ENCODE results near the gene SCLY. TPM values are rescaled to one million over a fixed set of nuclear protein-coding genes. Genes with fewer than 3 reads are reported as not detected.
A peak's percentile ranks its signal among the peaks of the same experiment; 100 is the strongest.

Gene SCLY
- total and polyA plus RNA-seq, 2 of the 13 experiments (the other 11 are each of a cell fraction or from before 2014, with no cell fraction given), result 27.9 to 38.6 TPM

DNA sequence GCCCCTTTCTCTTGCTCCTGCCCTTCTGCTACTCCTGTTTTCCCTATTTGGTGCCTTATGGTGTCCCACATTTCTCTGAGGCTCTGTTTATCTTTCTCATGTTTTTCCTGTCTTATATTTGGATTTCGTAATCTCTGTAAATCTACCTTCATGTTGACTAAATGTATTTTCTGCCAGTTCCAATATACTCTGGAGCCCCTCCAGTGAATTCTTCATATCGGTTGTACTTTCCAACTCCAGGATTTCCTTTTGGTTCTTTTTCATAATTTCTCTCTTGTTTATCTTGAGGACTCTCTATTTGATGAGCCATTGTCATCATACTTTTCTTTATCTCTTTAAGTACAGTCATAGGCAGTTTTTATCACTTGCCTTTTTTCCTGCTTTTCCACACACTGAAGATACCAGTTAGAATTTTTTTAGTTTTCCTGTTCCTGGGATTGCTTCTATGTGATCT, 19.1 kb downstream of the SCLY start (continued):
- TF ChIP-seq ZNF501 (CRISPR knock-in tag; IDR thresholded peaks at IDR 0.05) (no peak), MAFF (IDR thresholded peaks at IDR 0.05; ENCODE audit: low read depth, low read length) (no peak), NFATC3 (CRISPR knock-in tag; IDR thresholded peaks at IDR 0.05) (no peak), MTF2 (CRISPR knock-in tag; IDR thresholded peaks at IDR 0.05; ENCODE audit: borderline replicate concordance) (no peak), ZFY (CRISPR knock-in tag; IDR thresholded peaks at IDR 0.05) (no peak), DR1 (CRISPR knock-in tag; IDR thresholded peaks at IDR 0.05) (no peak), XBP1 (CRISPR knock-in tag; IDR thresholded peaks at IDR 0.05) (no peak; the same call in 1 of the 2 replicates), FOSL1 (CRISPR knock-in tag; IDR thresholded peaks at IDR 0.05; ENCODE audit: borderline replicate concordance) (no peak), SALL2 (CRISPR knock-in tag; IDR thresholded peaks at IDR 0.05) (no peak), ZSCAN31 (CRISPR knock-in tag; IDR thresholded peaks at IDR 0.05; ENCODE audit: low read depth) (no peak), EHMT2 (IDR thresholded peaks at IDR 0.05; ENCODE audit: borderline replicate concordance, low read depth, low read length) (peak; percentile 48; the same call in 1 of the 2 replicates), ZNF446 (CRISPR knock-in tag; IDR thresholded peaks at IDR 0.05) (no peak), ZNF224 (CRISPR knock-in tag; IDR thresholded peaks at IDR 0.05) (no peak), GATA4 (IDR thresholded peaks at IDR 0.05; ENCODE audit: borderline replicate concordance, low read depth) (peak; percentile 86; the same call in 1 of the 2 replicates), THYN1 (CRISPR knock-in tag; IDR thresholded peaks at IDR 0.05; ENCODE audit: borderline replicate concordance, low read depth) (no peak), ZKSCAN5 (CRISPR knock-in tag; IDR thresholded peaks at IDR 0.05) (no peak), ZFP82 (CRISPR knock-in tag; IDR thresholded peaks at IDR 0.05; ENCODE audit: borderline replicate concordance) (no peak), ZNF816 (CRISPR knock-in tag; IDR thresholded peaks at IDR 0.05; ENCODE audit: borderline replicate concordance) (peak; percentile 30; the same call in 1 of the 2 replicates), CENPT (CRISPR knock-in tag; IDR thresholded peaks at IDR 0.05; ENCODE audit: low read depth) (no peak), ZNF749 (CRISPR knock-in tag; IDR thresholded peaks at IDR 0.05; ENCODE audit: borderline replicate concordance) (no peak; the same call in 1 of the 2 replicates), HDAC6 (IDR thresholded peaks at IDR 0.05; ENCODE audit: low read depth, low read length) (no peak)
- TF ChIP-seq, protein P1, sequence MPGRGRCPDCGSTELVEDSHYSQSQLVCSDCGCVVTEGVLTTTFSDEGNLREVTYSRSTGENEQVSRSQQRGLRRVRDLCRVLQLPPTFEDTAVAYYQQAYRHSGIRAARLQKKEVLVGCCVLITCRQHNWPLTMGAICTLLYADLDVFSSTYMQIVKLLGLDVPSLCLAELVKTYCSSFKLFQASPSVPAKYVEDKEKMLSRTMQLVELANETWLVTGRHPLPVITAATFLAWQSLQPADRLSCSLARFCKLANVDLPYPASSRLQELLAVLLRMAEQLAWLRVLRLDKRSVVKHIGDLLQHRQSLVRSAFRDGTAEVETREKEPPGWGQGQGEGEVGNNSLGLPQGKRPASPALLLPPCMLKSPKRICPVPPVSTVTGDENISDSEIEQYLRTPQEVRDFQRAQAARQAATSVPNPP (CRISPR knock-in tag; IDR thresholded peaks at IDR 0.05), result 0 out of 2 replicates have a peak, but pooled peaks have one; percentile 6
- TF ChIP-seq, protein P2, sequence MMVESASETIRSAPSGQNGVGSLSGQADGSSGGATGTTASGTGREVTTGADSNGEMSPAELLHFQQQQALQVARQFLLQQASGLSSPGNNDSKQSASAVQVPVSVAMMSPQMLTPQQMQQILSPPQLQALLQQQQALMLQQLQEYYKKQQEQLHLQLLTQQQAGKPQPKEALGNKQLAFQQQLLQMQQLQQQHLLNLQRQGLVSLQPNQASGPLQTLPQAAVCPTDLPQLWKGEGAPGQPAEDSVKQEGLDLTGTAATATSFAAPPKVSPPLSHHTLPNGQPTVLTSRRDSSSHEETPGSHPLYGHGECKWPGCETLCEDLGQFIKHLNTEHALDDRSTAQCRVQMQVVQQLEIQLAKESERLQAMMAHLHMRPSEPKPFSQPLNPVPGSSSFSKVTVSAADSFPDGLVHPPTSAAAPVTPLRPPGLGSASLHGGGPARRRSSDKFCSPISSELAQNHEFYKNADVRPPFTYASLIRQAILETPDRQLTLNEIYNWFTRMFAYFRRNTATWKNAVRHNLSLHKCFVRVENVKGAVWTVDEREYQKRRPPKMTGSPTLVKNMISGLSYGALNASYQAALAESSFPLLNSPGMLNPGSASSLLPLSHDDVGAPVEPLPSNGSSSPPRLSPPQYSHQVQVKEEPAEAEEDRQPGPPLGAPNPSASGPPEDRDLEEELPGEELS (CRISPR knock-in tag; IDR thresholded peaks at IDR 0.05), result peak; percentile 93
- TF ChIP-seq, protein P3, sequence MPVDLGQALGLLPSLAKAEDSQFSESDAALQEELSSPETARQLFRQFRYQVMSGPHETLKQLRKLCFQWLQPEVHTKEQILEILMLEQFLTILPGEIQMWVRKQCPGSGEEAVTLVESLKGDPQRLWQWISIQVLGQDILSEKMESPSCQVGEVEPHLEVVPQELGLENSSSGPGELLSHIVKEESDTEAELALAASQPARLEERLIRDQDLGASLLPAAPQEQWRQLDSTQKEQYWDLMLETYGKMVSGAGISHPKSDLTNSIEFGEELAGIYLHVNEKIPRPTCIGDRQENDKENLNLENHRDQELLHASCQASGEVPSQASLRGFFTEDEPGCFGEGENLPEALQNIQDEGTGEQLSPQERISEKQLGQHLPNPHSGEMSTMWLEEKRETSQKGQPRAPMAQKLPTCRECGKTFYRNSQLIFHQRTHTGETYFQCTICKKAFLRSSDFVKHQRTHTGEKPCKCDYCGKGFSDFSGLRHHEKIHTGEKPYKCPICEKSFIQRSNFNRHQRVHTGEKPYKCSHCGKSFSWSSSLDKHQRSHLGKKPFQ (CRISPR knock-in tag; IDR thresholded peaks at IDR 0.05; ENCODE audit: insufficient replicate concordance), result no peak
- TF ChIP-seq, protein P4, sequence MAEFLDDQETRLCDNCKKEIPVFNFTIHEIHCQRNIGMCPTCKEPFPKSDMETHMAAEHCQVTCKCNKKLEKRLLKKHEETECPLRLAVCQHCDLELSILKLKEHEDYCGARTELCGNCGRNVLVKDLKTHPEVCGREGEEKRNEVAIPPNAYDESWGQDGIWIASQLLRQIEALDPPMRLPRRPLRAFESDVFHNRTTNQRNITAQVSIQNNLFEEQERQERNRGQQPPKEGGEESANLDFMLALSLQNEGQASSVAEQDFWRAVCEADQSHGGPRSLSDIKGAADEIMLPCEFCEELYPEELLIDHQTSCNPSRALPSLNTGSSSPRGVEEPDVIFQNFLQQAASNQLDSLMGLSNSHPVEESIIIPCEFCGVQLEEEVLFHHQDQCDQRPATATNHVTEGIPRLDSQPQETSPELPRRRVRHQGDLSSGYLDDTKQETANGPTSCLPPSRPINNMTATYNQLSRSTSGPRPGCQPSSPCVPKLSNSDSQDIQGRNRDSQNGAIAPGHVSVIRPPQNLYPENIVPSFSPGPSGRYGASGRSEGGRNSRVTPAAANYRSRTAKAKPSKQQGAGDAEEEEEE (CRISPR knock-in tag; IDR thresholded peaks at IDR 0.05; ENCODE audit: borderline replicate concordance), result no peak
